DMS53 (cell line): ENCODE measurements around the gene ZBTB8OS.

Experiments used
- DNase-seq: peaks from one replicate; lab custom pipeline; 2025; lab: John Stamatoyannopoulos, UW

Gene ZBTB8OS

GRCh38 chr1:32611859-32612188 lies 38.5 kb downstream of the ZBTB8OS start:
- DNase-seq, result no peak

GRCh38 chr1:32609180-32609579 lies 41.2 kb downstream of the ZBTB8OS start:
- no peak for DNase-seq

- no peak for DNase-seq
Observed at GRCh38 chr1:32606565-32607371, 43.6 kb downstream of the ZBTB8OS start.

- DNase-seq, result no peak
Observed at GRCh38 chr1:32605711-32606424, 44.5 kb downstream of the ZBTB8OS start.

GRCh38 chr1:32600034-32600433 lies 50.3 kb downstream of the ZBTB8OS start:
- DNase-seq, result no peak

GRCh38 chr1:32592943-32593342 lies 57.4 kb downstream of the ZBTB8OS start:
- no peak for DNase-seq

- DNase-seq, result no peak
Observed at GRCh38 chr1:32580348-32581017, 69.9 kb downstream of the ZBTB8OS start.
